ENCODE measurements around the gene TMEM233.

Gene TMEM233

DNA sequence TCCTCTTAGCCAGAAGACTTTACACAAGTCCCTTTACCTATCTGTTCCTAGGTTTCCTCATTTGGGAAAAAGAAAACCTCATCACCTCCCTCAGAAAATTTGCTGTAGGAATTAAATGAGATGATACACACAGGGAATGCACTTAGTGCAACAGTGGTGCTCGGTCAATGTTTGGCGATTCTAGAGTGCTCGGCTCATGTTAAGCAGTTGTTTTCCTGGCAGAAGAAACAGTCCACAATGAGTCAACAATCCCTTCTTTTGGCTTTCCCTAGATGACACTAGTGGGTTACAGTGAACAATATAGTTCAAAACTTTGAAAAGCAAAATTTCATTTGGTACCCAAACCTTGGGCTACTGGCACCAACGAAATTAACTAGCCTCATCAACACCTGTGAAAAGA lies 3.9 kb upstream of the TMEM233 start:
- no peak overlapping the region for H3K4me3 ChIP-seq (ENCODE audit: low read length)
- DNase-seq (ENCODE audit: low read depth): no peak
- TF ChIP-seq, protein P1, sequence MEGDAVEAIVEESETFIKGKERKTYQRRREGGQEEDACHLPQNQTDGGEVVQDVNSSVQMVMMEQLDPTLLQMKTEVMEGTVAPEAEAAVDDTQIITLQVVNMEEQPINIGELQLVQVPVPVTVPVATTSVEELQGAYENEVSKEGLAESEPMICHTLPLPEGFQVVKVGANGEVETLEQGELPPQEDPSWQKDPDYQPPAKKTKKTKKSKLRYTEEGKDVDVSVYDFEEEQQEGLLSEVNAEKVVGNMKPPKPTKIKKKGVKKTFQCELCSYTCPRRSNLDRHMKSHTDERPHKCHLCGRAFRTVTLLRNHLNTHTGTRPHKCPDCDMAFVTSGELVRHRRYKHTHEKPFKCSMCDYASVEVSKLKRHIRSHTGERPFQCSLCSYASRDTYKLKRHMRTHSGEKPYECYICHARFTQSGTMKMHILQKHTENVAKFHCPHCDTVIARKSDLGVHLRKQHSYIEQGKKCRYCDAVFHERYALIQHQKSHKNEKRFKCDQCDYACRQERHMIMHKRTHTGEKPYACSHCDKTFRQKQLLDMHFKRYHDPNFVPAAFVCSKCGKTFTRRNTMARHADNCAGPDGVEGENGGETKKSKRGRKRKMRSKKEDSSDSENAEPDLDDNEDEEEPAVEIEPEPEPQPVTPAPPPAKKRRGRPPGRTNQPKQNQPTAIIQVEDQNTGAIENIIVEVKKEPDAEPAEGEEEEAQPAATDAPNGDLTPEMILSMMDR (conservative IDR thresholded peaks at IDR 0.05; ENCODE audit: low read depth, low read length): no peak

DNA sequence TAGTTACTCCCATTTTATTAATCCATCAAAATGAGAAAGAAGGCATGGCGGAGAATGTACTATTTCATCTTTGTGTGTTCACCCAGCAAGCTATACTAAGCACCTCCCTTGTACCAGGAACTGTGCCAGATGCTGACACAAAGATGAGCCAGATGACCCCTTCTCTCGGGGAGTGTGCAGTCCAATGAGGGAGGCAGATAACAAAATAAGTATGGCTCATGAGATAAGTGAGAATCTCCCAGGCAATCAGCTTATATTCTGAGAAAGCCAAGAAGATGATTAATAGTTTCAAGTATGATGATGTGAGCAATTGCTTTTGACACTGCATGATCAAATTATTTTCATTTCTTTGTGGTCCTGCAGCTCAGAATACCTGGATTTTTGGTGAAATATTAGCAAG lies 1.3 kb upstream of the TMEM233 start:
- DNase-seq (ENCODE audit: low read depth): no peak
- TF ChIP-seq, protein P1 (conservative IDR thresholded peaks at IDR 0.05; ENCODE audit: low read depth, low read length): no peak
- no peak overlapping the region for H3K4me3 ChIP-seq (ENCODE audit: low read length)

DNA sequence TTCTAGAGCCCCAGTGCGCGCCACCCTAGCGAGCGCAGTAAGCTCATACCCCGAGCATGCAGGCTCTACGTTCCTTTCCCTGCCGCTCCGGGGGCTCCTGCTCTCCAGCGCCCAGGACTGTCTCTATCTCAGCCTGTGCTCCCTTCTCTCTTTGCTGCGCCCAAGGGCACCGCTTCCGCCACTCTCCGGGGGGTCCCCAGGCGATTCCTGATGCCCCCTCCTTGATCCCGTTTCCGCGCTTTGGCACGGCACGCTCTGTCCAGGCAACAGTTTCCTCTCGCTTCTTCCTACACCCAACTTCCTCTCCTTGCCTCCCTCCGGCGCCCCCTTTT lies 791 bp downstream of the TMEM233 start:
- TF ChIP-seq, protein P1 (conservative IDR thresholded peaks at IDR 0.05; ENCODE audit: low read depth, low read length): no peak
- peak overlapping the region; percentile 62 for H3K4me3 ChIP-seq (ENCODE audit: low read length)
- no peak for DNase-seq (ENCODE audit: low read depth)

DNA sequence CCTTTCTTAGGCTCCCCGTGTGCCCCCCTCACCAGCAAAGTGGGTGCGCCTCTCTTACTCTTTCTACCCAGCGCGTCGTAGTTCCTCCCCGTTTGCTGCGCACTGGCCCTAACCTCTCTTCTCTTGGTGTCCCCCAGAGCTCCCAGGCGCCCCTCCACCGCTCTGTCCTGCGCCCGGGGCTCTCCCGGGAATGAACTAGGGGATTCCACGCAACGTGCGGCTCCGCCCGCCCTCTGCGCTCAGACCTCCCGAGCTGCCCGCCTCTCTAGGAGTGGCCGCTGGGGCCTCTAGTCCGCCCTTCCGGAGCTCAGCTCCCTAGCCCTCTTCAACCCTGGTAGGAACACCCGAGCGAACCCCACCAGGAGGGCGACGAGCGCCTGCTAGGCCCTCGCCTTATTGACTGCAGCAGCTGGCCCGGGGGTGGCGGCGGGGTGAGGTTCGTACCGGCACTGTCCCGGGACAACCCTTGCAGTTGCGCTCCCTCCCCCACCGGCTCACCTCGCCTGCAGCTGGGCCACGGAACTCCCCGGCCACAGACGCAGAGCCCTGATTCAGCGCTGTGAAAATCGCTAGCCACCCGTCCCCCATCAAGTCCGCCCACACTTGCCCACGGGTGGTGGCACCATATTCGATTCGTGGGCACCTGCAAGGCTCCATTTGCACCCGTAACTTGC lies 1.3 kb downstream of the TMEM233 start:
- peak overlapping the region; percentile 62 for H3K4me3 ChIP-seq (ENCODE audit: low read length)
- TF ChIP-seq, protein P1 (conservative IDR thresholded peaks at IDR 0.05; ENCODE audit: low read depth, low read length): no peak
- DNase-seq (ENCODE audit: low read depth): no peak

DNA sequence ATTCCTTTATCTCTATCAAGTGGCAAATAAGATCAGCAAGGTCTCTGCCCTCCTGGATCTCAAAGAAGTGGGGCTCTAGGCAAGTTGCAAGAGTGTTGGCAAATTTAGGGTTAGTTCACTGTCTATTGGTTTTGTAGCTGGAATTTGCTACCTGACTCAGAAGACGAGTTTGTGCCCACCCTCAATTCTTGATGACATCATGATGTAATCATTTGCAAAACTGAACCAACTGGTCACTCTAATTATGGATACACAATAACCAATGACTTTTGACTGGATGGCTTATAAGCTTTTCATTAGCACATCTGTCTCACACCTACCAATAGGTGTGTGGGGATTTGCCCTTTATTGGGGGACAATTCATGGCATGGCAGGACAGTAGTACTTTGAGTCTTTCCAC lies 4.6 kb downstream of the TMEM233 start:
- TF ChIP-seq, protein P1 (conservative IDR thresholded peaks at IDR 0.05; ENCODE audit: low read depth, low read length): no peak
- DNase-seq (ENCODE audit: low read depth): no peak
- no peak overlapping the region for H3K4me3 ChIP-seq (ENCODE audit: low read length)

DNA sequence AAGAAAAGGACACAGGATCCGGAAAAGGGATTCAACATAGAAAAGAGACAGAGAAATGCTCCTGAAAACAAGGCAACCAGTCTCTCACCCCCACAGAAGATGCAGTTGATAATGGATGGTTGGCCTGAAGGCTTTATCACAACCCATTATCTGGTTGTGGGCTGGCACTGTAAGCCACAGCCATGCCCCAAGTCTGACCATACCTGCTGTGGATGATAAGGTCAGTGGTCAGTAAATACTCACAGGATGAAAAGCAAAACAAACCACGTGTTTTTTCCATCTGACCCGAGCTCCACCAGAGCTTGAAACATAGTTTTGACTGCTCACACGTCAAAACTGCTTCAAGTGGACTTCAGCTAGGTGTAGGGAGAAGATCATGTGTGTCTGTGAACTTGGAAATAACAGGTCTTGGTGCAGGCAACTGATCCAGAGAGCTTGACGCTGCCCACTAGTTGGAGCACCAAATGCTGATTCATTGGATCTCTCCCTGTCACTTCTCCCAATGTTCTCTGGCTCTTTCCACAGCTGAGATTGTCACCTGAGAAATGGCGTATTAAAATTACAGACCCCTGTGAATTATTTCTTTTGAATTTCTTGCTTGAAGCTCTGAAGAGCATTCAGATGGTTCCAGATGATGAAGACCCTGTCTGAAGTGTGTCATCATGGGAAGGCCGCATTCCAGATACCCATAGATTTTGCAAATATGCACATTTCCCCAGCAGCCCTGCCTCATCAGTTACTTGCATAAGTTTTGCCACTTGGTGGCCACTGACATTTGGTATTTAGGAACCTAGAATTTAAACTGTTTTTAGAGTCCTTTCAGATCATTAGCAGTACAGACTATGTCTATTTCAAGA lies 8.5 kb downstream of the TMEM233 start:
- TF ChIP-seq, protein P1 (conservative IDR thresholded peaks at IDR 0.05; ENCODE audit: low read depth, low read length): no peak
- H3K4me3 ChIP-seq (ENCODE audit: low read length): no peak overlapping the region
- DNase-seq (ENCODE audit: low read depth): no peak

DNA sequence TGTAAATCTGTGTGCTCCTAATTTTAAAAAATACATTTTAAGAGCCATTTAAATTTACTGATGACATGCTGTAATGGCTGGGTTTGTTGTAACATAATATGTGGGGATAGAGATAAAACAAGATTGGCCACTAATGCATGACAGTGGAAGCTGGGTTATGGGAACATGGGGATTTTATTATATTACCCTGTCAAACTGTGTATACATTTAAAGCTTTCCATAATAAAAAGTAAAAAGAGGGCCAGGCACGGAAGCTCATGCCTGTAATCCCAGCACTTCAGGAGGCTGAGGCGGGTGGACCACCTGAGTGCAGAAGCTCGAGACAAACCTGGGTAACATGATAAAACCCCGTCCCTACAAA lies 9.1 kb downstream of the TMEM233 start:
- no peak for DNase-seq (ENCODE audit: low read depth)
- TF ChIP-seq, protein P1 (conservative IDR thresholded peaks at IDR 0.05; ENCODE audit: low read depth, low read length): no peak
- no peak overlapping the region for H3K4me3 ChIP-seq (ENCODE audit: low read length)

Measured in retinal pigment epithelial cell (primary cell).